ENCODE results near the gene PCGF3. TPM values are rescaled to one million over a fixed set of nuclear protein-coding genes. Genes with fewer than 3 reads are reported as not detected.

The PCGF3 gene
- total and polyA plus RNA-seq, 9 of the 15 experiments (the other 6 are each of a cell fraction or from before 2014, with no cell fraction given) = 2.6 to 46.1 (median 20.3) TPM

DNA sequence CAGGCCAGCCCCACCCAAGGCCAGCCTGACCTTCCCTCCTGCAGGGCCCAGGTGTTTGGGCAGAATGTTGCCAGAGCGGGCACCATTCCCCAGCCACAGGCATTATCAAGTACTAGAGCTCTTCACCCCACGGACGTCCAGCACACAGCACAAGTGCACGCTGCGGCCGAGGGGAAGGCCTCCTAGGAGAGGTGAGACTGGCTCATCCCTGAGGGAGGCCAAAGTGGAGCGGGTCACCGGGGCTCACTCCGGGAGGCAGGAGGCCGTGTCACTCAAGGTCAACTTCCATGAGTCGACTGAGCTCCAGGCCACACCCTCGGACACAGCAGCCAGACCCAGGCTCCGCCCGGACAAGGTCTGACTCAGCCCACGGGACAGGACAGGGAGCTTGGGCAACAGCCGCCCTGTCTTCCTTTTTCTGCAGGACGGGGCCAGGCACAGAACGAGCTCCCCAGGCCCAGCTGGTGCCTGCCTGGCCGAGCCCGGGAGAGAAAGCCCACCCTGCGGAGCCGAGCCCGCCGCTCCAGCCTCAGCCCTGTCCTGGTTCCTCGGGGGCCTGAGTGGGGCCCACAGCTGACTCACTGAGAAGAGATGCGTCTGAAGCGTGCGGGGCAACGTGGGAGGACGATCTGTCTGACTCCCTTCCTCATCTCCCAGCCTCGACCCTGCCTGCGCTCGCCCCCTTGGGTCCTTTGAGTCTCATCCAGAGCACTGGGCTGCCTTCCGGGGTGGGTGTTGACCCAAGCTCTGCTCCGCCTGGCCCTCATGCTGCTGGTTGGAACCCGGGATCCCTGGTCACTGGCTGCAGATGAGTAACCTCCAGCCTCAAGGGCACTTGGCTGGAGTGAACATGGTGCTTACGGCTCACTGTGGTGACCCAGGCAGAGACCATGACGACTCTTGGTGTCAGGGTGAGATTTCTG lies 18.3 kb upstream of the PCGF3 start (continued):
- TF ChIP-seq, protein P1, sequence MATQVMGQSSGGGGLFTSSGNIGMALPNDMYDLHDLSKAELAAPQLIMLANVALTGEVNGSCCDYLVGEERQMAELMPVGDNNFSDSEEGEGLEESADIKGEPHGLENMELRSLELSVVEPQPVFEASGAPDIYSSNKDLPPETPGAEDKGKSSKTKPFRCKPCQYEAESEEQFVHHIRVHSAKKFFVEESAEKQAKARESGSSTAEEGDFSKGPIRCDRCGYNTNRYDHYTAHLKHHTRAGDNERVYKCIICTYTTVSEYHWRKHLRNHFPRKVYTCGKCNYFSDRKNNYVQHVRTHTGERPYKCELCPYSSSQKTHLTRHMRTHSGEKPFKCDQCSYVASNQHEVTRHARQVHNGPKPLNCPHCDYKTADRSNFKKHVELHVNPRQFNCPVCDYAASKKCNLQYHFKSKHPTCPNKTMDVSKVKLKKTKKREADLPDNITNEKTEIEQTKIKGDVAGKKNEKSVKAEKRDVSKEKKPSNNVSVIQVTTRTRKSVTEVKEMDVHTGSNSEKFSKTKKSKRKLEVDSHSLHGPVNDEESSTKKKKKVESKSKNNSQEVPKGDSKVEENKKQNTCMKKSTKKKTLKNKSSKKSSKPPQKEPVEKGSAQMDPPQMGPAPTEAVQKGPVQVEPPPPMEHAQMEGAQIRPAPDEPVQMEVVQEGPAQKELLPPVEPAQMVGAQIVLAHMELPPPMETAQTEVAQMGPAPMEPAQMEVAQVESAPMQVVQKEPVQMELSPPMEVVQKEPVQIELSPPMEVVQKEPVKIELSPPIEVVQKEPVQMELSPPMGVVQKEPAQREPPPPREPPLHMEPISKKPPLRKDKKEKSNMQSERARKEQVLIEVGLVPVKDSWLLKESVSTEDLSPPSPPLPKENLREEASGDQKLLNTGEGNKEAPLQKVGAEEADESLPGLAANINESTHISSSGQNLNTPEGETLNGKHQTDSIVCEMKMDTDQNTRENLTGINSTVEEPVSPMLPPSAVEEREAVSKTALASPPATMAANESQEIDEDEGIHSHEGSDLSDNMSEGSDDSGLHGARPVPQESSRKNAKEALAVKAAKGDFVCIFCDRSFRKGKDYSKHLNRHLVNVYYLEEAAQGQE (IDR thresholded peaks at IDR 0.05; ENCODE audit: borderline replicate concordance) = no peak
- TF ChIP-seq, protein P1 (CRISPR knock-in tag; IDR thresholded peaks at IDR 0.05; ENCODE audit: low read depth) = peak; percentile 59
- TF ChIP-seq TARDBP (IDR thresholded peaks at IDR 0.05) = peak; percentile 84; the same call in 1 of the 2 replicates
- TF ChIP-seq HNRNPLL (IDR thresholded peaks at IDR 0.05; ENCODE audit: low read depth, low read length, poor library complexity, severe bottlenecking) = peak; percentile 41
- TF ChIP-seq GTF2F1 (IDR thresholded peaks at IDR 0.05; ENCODE audit: low read depth, low read length) = peak; percentile 76; the same call in 1 of the 2 replicates
- peak; percentile 52; the same call in 1 of the 2 replicates for TF ChIP-seq SMARCA4 (IDR thresholded peaks at IDR 0.05)
- no peak for TF ChIP-seq ZNF707 (CRISPR knock-in tag; conservative IDR thresholded peaks at IDR 0.05)
- peak; percentile 76 for TF ChIP-seq RBBP5 (IDR thresholded peaks at IDR 0.05; ENCODE audit: borderline replicate concordance, insufficient read depth, low read length, poor library complexity, severe bottlenecking)
- TF ChIP-seq POLR2G (IDR thresholded peaks at IDR 0.05; ENCODE audit: low read depth, low read length) = peak; percentile 88
- TF ChIP-seq L3MBTL2 (IDR thresholded peaks at IDR 0.05) = peak; percentile 74
- TF ChIP-seq ZFX (CRISPR knock-in tag; IDR thresholded peaks at IDR 0.05) = peak; percentile 81
- TF ChIP-seq ATF1 (CRISPR knock-in tag; IDR thresholded peaks at IDR 0.05) = no peak
- peak; percentile 39 for TF ChIP-seq ATF1 (tag; IDR thresholded peaks at IDR 0.05)
- TF ChIP-seq HEY1 (CRISPR knock-in tag; IDR thresholded peaks at IDR 0.05; ENCODE audit: borderline replicate concordance) = no peak
- TF ChIP-seq BACH1 (tag; IDR thresholded peaks at IDR 0.05) = no peak
- peak in 1 of 2 experiments; percentile 27 for TF ChIP-seq E2F6 (IDR thresholded peaks at IDR 0.05; ENCODE audit: borderline replicate concordance in 1 of 2, extremely low read depth in 1 of 2, insufficient read depth in 1 of 2, insufficient read length in 1 of 2, low read depth in 1 of 2, low read length in 1 of 2, poor library complexity in 1 of 2, severe bottlenecking in 1 of 2)
- TF ChIP-seq, protein P2, sequence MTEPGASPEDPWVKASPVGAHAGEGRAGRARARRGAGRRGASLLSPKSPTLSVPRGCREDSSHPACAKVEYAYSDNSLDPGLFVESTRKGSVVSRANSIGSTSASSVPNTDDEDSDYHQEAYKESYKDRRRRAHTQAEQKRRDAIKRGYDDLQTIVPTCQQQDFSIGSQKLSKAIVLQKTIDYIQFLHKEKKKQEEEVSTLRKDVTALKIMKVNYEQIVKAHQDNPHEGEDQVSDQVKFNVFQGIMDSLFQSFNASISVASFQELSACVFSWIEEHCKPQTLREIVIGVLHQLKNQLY (CRISPR knock-in tag; conservative IDR thresholded peaks at IDR 0.05) = 0 out of 4 replicates have a peak, but pooled peaks of 1 of the 2 experiments have one; percentile 44

All from K562 (cell line).